HepG2 (cell line): ENCODE measurements around the gene C5AR1. TPM values are rescaled to one million over a fixed set of nuclear protein-coding genes. Genes with fewer than 3 reads are reported as not detected.

Experiments used
- ARID2 ChIP-seq: sonication (generic); formaldehyde crosslinking; IDR thresholded peaks from 2 replicates; pipeline ENCODE4 v1.8.1; 2022; ENCODE audit warnings: mild to moderate bottlenecking, missing genetic modification reagents, borderline replicate concordance
- CENPX ChIP-seq: sonication (generic); formaldehyde crosslinking; IDR thresholded peaks from 2 replicates; pipeline ENCODE4 v1.9.0; 2021; ENCODE audit warnings: mild to moderate bottlenecking, missing genetic modification reagents, moderate library complexity
- E2F1 ChIP-seq: sonication (generic); formaldehyde crosslinking; IDR thresholded peaks from 2 replicates; pipeline ENCODE4 v1.5.0; 2020; ENCODE audit warnings: missing genetic modification reagents
- FOXP4 ChIP-seq: sonication (generic); formaldehyde crosslinking; IDR thresholded peaks from 2 replicates; pipeline ENCODE4 v1.4.0; 2020; ENCODE audit warnings: missing genetic modification reagents
- KLF11 ChIP-seq: IDR thresholded peaks from 2 replicates; pipeline ENCODE4 v1.6.1; 2016; ENCODE audit warnings: missing compliant biosample characterization
- MLLT10 ChIP-seq: sonication (generic); formaldehyde crosslinking; IDR thresholded peaks from 2 replicates; pipeline ENCODE4 v1.4.0; 2020; ENCODE audit warnings: missing genetic modification reagents
- NBN ChIP-seq: fragments of 450-650 bp; conservative IDR thresholded peaks from 2 replicates; pipeline ENCODE4 v1.6.1; 2017
- STAT5B ChIP-seq: sonication (generic); formaldehyde crosslinking; IDR thresholded peaks from 2 replicates; pipeline ENCODE4 v1.4.0; 2020; ENCODE audit warnings: missing genetic modification reagents
- TFE3 ChIP-seq: IDR thresholded peaks from 2 replicates; pipeline ENCODE4 v1.6.1; 2016
- ZBTB25 ChIP-seq: IDR thresholded peaks from 2 replicates; pipeline ENCODE4 v1.6.1; 2018; ENCODE audit warnings: missing genetic modification reagents
- ZBTB39 ChIP-seq: sonication (generic); formaldehyde crosslinking; IDR thresholded peaks from 2 replicates; pipeline ENCODE4 v1.5.0; 2020; ENCODE audit warnings: missing genetic modification reagents
- ZEB1 ChIP-seq: IDR thresholded peaks from 2 replicates; pipeline ENCODE4 v1.6.1; 2012; ENCODE audit warnings: mild to moderate bottlenecking, low read depth, inconsistent platforms; ENCODE audit not compliant: insufficient replicate concordance
- ZNF558 ChIP-seq: sonication (generic); formaldehyde crosslinking; IDR thresholded peaks from 2 replicates; pipeline ENCODE4 v1.9.0; 2022; ENCODE audit warnings: mild to moderate bottlenecking, missing genetic modification reagents, borderline replicate concordance
- ZNF605 ChIP-seq: sonication (generic); formaldehyde crosslinking; IDR thresholded peaks from 2 replicates; pipeline ENCODE4 v1.8.0; 2022; ENCODE audit warnings: mild to moderate bottlenecking, missing genetic modification reagents
- ZSCAN5A ChIP-seq: sonication (generic); formaldehyde crosslinking; IDR thresholded peaks from 2 replicates; pipeline ENCODE4 v1.8.0; 2022; ENCODE audit warnings: mild to moderate bottlenecking, missing genetic modification reagents, borderline replicate concordance
- polyA plus RNA-seq, 8 experiments: library from polyadenylated mRNA; depleted of rRNA in 3 of 8; stranded (reverse) in 7 of 8; unstranded in 1 of 8; fragments of >200 nt; fragmentation: Illumina TruSeq in 4 of 8; extraction: Trizol in 4 of 8; gene quantifications; 2 replicates each; pipeline versions ENCODE4 v1.2.1 to v1.2.3, GENCODE V29; 2011 to 2016; ENCODE audit warnings: low read depth in 4 of 8, missing spikeins in 1 of 8, mixed read lengths in 1 of 8; ENCODE audit not compliant: insufficient read depth in 1 of 8
- total RNA-seq, 5 experiments: library from RNA; depleted of rRNA; stranded (reverse); fragments of >200 nt; fragmentation: Illumina TruSeq; extraction: Trizol; gene quantifications; 2 replicates each; pipeline ENCODE4 v1.2.3, GENCODE V29; 2016; ENCODE audit warnings: low read depth in 1 of 5

The C5AR1 gene
- total and polyA plus RNA-seq, 2 of the 13 experiments (the other 11 are each of a cell fraction or from before 2014, with no cell fraction given), result 0.07 to 1.6 TPM

GRCh38 chr19:47348819-47349795, 39.4 kb downstream of the C5AR1 start, which contains the start of gene DHX34 (continued):
- TF ChIP-seq E2F1 (CRISPR knock-in tag), result no peak
- TF ChIP-seq ZEB1, result no peak
- no peak; the same call in 1 of the 2 replicates for TF ChIP-seq ZBTB39
- no peak for TF ChIP-seq CENPX
- TF ChIP-seq MLLT10 (CRISPR knock-in tag), result no peak
- 0 out of 2 replicates have a peak, but pooled peaks have one; percentile 10 for TF ChIP-seq FOXP4
- TF ChIP-seq ZBTB25, result 0 out of 2 replicates have a peak, but pooled peaks have one; percentile 2
- TF ChIP-seq ZSCAN5A (CRISPR knock-in tag), result no peak
- TF ChIP-seq ARID2 (CRISPR knock-in tag), result peak; percentile 32; the same call in 1 of the 2 replicates
- TF ChIP-seq TFE3, result no peak; the same call in 1 of the 2 replicates
- no peak for TF ChIP-seq KLF11 (CRISPR knock-in tag)
- TF ChIP-seq ZNF605 (CRISPR knock-in tag), result peak; percentile 82; the same call in 1 of the 2 replicates
- TF ChIP-seq STAT5B (CRISPR knock-in tag), result no peak
- TF ChIP-seq NBN, result no peak
- TF ChIP-seq ZNF558 (CRISPR knock-in tag), result no peak; the same call in 1 of the 2 replicates
